RWPE2 (cell line): ENCODE measurements around the gene MRPL53.
"Not testable (repeated sequence)": the region's sequence is repeated elsewhere in the genome, so short reads cannot be mapped to it uniquely, and the experiment has no call there.

Experiments
- ATAC-seq: fragments of 200-7000 bp; cut with Tn5 transposase; 3 replicates; pipeline ENCODE4 v1.9.1; 2021; ENCODE audit warnings: low read depth
- DNase-seq: peaks from one replicate; pipeline ENCODE4 v3.0.0-alpha.2; 2020; ENCODE audit warnings: low spot score
- H3K27ac ChIP-seq: fragments of 450-650 bp; 2 replicates; pipeline ENCODE4 v1.5.1; 2017; ENCODE audit warnings: mild to moderate bottlenecking; ENCODE audit not compliant: poor library complexity, severe bottlenecking
- H3K27me3 ChIP-seq: fragments of 250-450 bp; sonication (Bioruptor Pico); 2 replicates; pipeline ENCODE4 v1.5.1; 2021; ENCODE audit warnings: mild to moderate bottlenecking, moderate library complexity; ENCODE audit not compliant: insufficient read depth, poor library complexity, severe bottlenecking
- H3K36me3 ChIP-seq: fragments of 250-450 bp; sonication (Bioruptor Pico); 2 replicates; pipeline ENCODE4 v1.5.1; 2020; ENCODE audit warnings: low read depth, mild to moderate bottlenecking, moderate library complexity
- H3K4me1 ChIP-seq: fragments of 250-450 bp; sonication (Bioruptor Pico); 2 replicates; pipeline ENCODE4 v1.5.1; 2021; ENCODE audit warnings: mild to moderate bottlenecking, moderate library complexity; ENCODE audit not compliant: insufficient read depth, poor library complexity, severe bottlenecking
- H3K4me3 ChIP-seq: fragments of 250-450 bp; sonication (Bioruptor Pico); 2 replicates; pipeline ENCODE4 v1.5.1; 2021; ENCODE audit warnings: mild to moderate bottlenecking, moderate library complexity; ENCODE audit not compliant: severe bottlenecking
- H3K9me3 ChIP-seq: fragments of 250-450 bp; sonication (Bioruptor Pico); 2 replicates; pipeline ENCODE4 v1.5.1; 2021; ENCODE audit warnings: mild to moderate bottlenecking, moderate library complexity; ENCODE audit not compliant: severe bottlenecking
- TF ChIP-seq, protein P1 (sequence below): fragments of 450-650 bp; IDR thresholded peaks from one replicate; pipeline ENCODE4 v1.5.1; 2017; ENCODE audit warnings: mild to moderate bottlenecking, moderate library complexity; ENCODE audit not compliant: poor library complexity, severe bottlenecking

MRPL53 gene

DNA sequence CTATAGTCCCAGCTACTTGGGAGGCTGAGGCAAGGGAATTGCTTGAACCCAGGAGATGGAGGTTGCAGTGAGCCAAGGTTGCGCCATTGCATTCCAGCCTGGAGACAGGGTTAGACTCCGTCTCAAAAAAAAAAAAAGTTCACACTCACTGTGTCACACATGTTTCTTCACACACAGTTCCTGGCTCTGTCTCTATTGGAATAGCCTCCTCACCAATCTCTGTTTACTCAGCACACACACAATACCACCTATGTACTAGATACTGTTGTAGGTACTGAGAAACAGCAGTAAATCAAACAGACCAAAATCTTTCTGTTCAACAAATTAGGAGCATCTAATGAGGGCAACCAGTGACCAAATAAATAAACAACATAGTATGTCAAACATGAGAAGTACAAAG lies 13.7 kb upstream of the MRPL53 start:
- H3K9me3 ChIP-seq: no peaks in the 10 kb centered on the region
- H3K4me3 ChIP-seq: no peak overlapping the region
- H3K36me3 ChIP-seq: peaks cover 42% of the 10 kb centered on the region
- DNase-seq: no peak
- TF ChIP-seq, protein P1, sequence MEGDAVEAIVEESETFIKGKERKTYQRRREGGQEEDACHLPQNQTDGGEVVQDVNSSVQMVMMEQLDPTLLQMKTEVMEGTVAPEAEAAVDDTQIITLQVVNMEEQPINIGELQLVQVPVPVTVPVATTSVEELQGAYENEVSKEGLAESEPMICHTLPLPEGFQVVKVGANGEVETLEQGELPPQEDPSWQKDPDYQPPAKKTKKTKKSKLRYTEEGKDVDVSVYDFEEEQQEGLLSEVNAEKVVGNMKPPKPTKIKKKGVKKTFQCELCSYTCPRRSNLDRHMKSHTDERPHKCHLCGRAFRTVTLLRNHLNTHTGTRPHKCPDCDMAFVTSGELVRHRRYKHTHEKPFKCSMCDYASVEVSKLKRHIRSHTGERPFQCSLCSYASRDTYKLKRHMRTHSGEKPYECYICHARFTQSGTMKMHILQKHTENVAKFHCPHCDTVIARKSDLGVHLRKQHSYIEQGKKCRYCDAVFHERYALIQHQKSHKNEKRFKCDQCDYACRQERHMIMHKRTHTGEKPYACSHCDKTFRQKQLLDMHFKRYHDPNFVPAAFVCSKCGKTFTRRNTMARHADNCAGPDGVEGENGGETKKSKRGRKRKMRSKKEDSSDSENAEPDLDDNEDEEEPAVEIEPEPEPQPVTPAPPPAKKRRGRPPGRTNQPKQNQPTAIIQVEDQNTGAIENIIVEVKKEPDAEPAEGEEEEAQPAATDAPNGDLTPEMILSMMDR: no peak
- H3K4me1 ChIP-seq: peaks cover 2% of the 10 kb centered on the region
- H3K27ac ChIP-seq: no peak overlapping the region
- no peaks in the 10 kb centered on the region for H3K27me3 ChIP-seq
- ATAC-seq: no peak

DNA sequence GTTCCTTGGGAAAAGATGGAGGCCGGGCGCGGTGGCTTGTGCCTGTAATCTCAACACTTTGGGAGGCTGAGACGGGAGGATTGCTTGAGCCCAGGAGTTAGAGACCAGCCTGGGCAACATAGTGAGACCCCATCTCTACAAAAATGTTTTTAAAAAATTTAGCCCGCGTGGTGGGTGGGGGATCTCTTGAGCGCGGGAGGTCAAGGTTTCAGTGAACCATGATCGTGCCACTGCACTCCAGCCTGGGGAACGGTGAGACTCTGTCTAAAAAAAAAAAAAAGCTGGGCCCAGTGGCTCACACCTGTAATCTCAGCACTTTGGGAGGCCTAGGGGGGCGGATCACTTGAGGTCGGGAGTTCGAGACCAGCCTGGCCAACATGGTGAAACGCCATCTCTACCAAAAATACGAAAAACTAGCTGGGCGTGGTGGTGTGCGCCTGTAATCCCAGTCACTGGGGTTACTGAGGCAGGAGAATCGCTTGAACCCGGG lies 11.2 kb upstream of the MRPL53 start:
- H3K4me3 ChIP-seq: peak overlapping the region; percentile 67
- not testable (repeated sequence) for ATAC-seq, H3K27me3 ChIP-seq, DNase-seq, H3K4me1 ChIP-seq, H3K9me3 ChIP-seq
- H3K27ac ChIP-seq: peak overlapping the region; percentile 54
- peaks cover 43% of the 10 kb centered on the region for H3K36me3 ChIP-seq

DNA sequence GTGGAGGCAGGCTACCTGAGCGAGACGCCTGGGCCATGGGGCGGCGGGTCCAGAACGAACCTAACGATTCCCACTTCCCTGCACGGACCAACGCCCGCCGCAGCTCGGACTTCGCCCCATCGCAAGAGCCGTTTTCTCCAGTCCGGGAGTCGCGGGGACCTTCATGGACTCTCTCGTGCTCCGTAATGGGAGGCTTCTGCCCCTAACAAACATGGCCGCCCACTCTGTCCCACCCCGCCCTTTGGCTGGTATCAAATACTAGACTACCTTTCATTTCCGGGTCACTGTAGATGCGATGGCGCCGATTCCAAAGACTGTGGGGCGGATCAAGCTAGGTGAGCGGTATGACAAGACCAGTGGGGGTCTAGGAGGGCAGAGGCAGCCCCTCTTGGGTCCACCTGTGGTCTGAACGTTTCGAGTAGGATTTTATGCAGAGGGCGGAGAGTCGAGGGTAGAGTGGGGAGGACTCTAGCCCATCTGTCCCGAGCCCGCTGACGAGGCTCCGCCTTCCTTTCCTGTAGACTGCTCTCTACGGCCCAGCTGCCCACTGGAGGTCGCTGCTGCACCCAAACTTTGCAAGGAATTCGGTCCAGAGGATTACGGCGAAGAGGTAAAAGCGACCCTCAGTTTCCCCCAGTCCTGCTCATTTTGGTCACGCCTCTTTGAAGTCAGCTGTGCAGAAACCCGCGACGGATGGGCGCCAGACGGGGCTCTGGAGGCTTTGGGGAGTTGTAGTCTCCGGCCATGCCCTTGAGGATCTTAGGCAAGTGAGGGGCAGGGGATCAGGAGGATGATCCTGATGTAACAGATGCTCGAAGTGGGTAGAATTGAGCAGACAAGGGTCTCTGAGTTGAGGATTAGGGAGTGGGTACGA lies 10.6 kb upstream of the MRPL53 start, which contains the start of the genes CCDC142 and TTC31:
Gene CCDC142, minus strand, starts transcription at position 198 of the 874 bp plus-strand sequence. Its CDS starts 161 bp downstream, at position 37.
Gene TTC31, plus strand, starts transcription at position 281 of the 874 bp plus-strand sequence. Its CDS starts 15 bp downstream, at position 296.
- TF ChIP-seq, protein P1: peak; percentile 97
- Histone ChIP-seq H3K27ac (peak within 1 kb of the TSS; percentile 54), H3K4me3 (peak within 1 kb of the TSS; percentile 67), H3K9me3 (no peaks in the 10 kb centered on the region), H3K4me1 (peaks cover 1% of the 10 kb centered on the region), H3K27me3 (no peaks in the 10 kb centered on the region), H3K36me3 (peaks cover 40% of the 10 kb centered on the region)
- DNase-seq (peak; percentile 92), ATAC-seq (peak; percentile 93)

DNA sequence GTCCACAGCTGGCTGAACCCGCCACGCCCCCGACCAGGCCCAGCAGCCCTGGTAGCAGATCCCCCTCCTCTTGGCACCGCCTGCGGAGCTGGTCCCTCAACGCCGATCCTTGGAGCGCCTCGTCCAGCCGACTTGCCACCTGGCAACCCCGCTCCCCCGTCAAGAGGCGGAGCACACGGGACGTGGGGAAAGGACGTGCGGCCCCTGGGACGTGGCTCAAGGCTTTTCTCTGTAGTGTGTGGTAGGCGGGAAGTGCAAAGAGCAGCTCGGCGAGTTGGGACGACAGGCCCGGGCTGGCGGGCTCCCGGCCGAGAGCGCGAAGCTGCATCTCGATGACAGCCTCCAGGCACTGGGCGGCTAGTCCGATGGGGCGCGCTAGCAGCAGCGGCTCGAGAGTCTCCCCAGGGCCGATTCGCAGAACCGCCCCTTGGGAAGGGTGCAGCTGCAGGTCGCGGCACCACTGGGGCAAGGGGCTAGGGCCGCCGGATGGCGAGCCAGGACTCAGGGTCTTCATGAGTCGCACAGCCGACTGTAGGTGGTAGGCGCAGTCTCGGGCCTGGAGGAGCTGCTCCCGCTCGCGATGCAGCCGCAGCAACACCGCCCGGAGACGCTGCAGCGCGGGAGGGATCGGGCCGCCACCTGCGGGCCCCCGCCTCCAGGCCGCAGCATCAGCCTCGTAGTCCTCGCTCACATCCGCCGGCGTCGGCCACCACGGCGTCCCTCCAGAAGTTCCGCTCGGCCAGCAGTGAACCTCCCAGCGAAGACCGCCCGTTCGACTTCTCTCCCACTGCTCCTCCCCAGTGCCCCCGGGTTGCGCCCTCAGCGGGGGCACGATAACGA lies 9.7 kb upstream of the MRPL53 start:
- H3K27me3 ChIP-seq: no peaks in the 10 kb centered on the region
- no peak for DNase-seq
- peak; percentile 46 for ATAC-seq
- no peaks in the 10 kb centered on the region for H3K9me3 ChIP-seq
- H3K4me1 ChIP-seq: no peaks in the 10 kb centered on the region
- peak overlapping the region; percentile 54 for H3K27ac ChIP-seq
- peak overlapping the region; percentile 67 for H3K4me3 ChIP-seq
- H3K36me3 ChIP-seq: peaks cover 36% of the 10 kb centered on the region
- TF ChIP-seq, protein P1: no peak

DNA sequence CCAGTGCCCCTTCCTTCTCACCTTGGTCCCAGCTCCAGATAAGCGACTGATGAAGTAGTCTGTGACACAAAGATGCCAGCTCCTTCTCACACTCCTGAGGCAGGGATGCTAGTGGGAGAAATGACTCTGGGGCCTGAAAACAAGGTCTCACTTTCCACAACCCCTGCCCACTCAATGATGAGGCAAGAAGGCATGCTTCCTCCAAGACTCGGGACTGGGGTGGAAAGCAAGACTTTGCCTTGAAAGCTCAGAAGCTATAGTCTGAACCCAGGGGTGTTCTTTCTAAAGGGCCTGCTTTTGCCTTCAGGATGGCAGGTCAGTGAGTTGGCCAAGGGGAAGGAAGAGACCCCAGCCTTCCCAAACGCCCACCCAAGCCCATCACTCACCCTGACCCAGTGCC lies 9.0 kb upstream of the MRPL53 start:
- peak overlapping the region; percentile 54 for H3K27ac ChIP-seq
- no peak for ATAC-seq
- no peak for DNase-seq

More for the DNA sequence above, 9.0 kb upstream of the MRPL53 start:
- H3K4me3 ChIP-seq: peak overlapping the region; percentile 67
- H3K4me1 ChIP-seq: no peaks in the 10 kb centered on the region
- no peaks in the 10 kb centered on the region for H3K9me3 ChIP-seq
- H3K27me3 ChIP-seq: no peaks in the 10 kb centered on the region
- TF ChIP-seq, protein P1: no peak
- H3K36me3 ChIP-seq: peaks cover 34% of the 10 kb centered on the region
